GM21528 (cell line): ENCODE data around the gene AK2.
"Not testable (repeated sequence)": the region's sequence is repeated elsewhere in the genome, so short reads cannot be mapped to it uniquely, and the experiment has no call there.

Experiments used
- ATAC-seq: cut with Tn5 transposase; IDR thresholded peaks from one replicate; pipeline ENCODE4 v1.9.1; 2021; ENCODE audit warnings: mild to moderate bottlenecking, moderate library complexity; ENCODE audit not compliant: unreplicated experiment, low FRiP score

AK2 gene

DNA sequence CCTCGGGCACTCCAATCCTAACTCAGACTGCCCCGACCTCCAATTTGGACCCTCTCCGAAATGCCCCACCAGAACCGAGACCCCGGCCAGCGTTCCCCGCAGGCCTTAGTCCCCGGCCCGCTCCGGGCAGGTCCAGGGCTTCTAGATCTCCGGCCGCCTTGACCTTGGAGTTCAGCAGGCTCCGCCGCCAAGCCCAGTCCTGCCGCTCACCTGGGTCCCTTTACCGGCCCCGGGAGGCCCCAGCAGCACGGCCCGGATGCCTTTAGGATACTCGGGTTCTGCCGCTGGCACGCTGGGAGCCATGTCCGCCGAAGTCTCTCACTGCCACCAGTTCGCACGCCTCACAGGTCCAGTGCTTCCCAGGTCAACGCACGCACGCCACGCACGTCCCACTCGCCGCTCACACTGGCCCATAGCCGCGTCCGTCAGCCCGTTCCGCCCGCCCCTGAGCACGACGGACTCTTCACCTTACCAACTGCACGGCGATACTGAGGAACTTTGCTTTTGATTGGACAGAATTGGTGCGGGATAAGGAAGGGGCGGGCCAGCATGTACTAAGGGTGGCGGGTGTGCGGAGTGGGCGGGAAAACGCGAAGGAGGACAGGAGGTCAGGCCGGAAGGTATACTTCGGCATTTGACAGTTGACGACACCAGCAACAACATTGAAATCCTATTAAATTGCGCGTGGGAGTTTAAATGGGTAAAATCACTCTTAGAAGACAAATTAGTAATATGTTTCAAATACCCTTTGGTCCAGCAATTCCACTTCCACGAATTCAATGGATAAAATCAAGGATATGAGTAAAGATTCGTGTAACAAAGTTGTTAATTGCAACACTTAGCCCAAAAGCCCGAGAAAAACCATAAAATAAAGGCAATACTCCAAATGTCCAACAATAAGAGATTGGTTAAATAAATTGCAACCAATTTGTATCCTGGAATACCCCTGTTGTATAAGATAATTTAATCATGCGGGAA is at the start of gene AK2:
TSS of gene AK2 (minus strand) at position 358 of the 978 bp plus-strand sequence. CDS start at position 303, 55 bp downstream.
- ATAC-seq, result peak; percentile 99

DNA sequence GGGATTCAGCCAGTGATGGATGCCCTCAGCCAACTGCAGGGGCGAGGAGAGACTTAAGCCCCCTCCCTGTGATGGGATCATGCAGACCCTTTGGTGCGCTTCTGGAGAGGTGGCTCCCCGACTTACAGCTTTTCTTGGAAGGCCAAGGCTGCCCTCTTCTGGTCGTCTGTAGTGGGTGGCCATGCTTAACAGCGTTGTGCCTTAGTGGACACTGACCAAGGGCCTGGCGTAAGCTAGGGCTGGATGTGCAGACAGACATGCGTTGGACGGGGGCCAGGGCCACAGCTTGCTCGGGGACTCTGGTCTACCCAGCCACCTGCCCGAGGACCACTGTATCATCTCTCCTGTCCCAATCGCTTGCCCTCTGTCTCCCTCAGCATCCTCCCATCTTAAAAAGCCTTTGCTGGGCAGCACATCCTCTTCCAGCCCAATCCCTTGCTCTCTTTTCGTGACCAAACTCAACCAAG is 49.7 kb upstream of the AK2 start:
- ATAC-seq, result no peak

DNA sequence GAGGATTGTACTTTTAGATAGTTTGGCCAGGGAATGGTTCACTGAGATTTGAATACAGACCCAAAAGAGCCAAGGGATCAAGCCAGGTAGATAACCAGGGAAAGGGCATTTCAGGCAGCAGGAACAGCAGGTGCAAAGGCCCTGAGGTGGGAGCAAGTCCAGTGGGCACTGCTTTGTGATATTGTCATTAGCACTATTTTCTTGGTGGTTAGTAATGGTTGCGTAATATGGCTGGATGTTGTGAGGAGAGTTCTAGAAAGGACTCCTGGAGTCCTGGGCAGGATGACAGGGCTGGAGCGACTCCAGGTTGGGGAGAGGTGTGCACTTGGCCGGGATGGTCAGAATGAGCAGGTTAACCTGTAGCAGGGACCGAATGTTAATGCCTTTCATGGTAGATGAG is 48.6 kb upstream of the AK2 start:
- ATAC-seq, result no peak

DNA sequence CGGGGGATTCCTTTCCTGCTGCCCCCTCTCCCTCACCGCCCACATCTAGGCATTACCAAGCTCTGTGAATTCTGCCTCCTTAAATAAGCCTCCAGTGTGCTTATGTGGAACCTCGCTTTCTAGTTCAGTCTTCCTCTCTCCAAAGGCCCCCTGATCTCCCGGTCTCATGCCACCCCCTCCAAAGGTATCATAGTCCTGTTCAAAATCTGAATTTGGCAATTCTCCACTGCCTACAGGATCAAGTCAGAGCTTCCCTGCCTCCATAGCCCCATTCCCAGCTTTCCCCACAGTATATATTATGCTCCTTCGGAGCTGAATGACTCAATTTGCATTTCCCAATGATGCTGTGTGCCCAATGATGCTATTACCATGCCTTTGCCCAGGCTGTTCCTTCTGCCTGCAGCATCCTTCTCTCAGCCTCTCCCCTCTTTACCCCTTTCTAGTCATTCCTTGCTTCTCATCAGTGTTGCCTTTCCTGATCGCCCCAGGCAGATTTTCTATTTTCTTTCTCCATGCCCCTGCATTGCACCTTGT is 46.0 kb upstream of the AK2 start:
- ATAC-seq, result no peak

DNA sequence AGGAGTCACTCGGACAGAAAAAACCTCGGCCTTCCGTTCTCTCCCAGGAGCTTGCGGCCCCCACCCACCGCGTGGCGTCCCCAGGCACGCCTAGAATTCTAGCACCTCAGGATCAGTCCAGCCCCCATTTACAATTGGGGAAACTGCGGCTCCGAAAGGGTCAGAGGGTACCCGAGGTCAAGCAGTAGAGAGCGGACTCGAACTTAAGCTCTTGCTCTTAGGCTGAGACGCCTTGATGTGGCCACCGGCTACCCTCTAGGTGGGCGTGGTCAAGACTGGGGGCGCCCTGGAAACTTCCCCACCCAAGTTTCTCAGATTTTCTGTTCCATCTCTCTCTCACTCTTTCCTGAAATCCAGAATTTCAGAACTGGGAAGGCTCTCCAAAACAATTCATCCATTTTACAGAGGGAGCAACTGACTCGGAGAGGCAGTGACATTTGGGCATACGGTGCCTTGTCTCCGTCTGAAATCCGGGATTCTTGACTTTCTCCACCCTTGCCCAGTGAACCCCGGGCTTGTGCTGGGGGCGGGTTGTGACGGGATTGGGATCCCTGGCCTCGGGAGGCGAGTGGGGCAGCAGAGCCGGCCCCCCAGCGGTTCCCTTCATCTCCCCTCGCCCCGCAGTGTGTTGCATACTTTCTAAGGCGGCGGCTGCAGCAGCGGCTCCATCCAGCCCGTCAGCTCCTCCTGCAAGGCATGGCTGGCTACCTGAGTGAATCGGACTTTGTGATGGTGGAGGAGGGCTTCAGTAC is 45.0 kb upstream of the AK2 start:
- no peak for ATAC-seq

DNA sequence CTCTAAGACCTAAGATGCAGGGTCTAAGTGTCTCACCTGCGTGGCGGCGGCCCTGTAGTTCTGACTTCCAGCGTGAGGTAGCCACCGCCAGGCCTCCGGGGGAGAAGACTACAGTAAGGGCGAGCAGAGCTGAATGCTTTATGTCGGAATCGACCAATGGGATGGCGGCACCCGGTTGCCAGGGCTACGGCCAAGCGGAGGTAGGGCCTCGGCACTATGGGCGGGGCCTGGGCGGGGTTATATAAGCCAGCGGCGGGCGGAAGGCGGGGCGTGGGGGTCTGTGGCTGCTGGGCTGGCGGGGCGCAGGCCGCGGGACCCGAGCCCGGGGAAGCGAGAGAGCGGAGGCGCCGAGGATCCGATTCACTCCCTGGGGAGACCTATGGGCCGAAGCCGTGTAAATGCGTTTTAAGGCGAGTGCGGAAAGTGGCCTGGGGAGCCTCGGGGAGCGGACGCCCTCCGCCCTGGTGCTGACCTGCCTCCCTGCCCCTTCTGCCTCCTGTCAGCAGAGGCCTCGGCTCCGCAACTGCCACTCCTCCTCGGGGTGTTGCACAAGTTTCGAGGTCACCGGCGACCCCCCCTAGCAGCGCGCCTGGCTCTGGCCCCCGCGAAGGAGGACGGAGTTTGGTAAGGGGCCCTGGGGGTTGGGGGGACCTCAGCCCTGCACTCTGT is 44.3 kb upstream of the AK2 start, which contains the start of gene AZIN2:
TSS of gene AZIN2 (plus strand) at position 269 of the 669 bp plus-strand sequence. CDS start 1,097 bp downstream, outside the sequence.
- ATAC-seq, result peak; percentile 93

DNA sequence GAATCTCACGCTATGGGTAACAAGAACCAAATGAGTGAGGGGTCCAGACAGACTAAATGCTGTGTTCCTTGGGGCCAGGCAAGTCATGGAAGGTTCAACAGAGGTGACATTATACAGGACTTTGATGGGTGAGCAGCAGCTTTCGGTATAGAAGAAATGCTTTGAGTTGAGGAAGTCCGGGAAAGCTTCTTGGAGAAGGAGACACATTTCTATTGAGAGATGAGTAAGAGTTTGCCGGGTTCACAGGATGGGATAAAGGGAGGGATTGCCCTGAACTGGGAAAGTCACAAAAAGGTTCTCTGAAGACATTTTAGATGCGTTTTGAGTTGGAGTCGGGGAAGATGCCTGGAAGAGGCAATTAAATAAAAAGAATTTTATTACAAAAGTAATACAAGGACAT is 43.7 kb upstream of the AK2 start:
- ATAC-seq, result no peak

DNA sequence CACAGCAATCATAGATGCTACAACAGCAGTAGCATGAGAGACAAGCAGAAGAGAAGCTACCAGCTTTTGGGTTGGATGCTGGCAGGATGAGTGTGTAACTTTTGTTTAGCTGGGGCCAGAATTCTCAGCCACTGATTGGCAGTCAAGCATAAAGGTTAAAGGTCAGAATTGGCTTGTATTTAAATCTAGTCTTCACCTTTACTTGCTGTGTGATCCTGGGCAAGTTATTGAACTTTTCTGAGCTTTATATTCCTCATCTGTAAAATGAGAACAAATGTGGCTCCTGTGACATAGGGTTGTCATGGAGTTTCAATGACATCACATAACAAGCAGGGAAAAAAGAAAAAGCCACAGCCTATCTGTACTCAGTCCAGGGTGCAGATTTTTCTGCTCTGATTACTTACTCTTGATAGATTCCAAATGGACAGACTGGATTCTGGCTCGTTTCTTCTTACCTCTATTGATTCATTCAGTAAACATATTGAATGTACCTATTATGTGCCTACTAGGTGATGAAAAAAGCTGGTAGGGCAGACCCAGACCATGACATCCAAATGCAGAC is 41.4 kb upstream of the AK2 start:
- ATAC-seq, result no peak

DNA sequence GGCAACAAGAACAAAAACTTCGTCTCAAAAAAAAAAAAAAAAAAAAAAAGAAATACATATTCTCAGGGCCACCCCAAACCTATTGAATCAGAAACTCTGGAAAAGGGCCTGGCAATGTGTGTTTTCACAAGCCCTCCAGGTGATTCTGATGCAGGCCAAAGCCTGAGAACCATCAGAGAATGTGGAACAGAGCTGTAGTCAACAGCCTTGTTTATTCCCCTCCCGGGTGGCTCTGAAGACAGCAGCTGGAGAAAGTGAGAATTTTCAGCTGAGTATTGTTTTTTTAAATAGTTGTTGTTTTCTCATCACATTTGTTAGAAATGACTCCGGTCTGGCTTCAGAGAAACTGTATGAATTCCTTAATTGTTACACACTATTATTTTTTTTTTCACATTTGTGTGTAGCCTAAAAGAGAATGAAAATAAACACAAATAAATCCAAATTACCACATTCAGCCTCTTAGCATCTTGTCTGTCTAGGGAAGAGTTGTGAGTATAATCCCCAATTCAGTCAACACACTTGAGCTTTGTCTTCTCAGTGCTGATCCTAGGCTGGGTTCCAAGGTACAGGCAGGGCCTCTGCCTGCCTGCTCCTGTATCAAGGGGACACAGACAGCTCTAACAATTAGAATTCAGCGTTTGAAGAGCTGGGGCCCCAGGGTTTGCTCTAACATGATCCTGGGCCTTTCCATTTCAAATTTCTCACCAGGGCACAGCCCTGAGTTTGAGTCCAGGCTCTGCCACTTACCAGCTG is 37.7 kb upstream of the AK2 start:
- ATAC-seq, result no peak

DNA sequence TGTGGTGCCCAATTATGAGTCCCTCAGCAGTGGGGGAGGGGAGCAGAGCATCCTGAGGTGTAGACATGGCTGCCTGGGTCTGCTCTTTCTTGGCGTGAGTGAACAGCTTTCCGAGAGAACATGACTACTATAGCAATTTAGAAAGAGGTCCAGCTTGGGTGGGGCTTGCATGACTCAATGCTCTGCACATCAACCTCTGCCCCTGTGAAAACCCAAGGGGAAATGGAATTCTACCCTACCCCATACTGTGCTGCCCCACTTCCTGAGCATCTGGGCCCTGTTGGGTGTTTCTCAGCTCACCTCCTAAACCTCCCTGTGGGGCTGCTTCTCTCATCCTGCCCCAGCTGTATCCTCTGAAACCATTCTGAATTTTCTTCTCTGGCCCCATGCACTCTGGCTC is 36.0 kb upstream of the AK2 start:
- ATAC-seq, result no peak

DNA sequence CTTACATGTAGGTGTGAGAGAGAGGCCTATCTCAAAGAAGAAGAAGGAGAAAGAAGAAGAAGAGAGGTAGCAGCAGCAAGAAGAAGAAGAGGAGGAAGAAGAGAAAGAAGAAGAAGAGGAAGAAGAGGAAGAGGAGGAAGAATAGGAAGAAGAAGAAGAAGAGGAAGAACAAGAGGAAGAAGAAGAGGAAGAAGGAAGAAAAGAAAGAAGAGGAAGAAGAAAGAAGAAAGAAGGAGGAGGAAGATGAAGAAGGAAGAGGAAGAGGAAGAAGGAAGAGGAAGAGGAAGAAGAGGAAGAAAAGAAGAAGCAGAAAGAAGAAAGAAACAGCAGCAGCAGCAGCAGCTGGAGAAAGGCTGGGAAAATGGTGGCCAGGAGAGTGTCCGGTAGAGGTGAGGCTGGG is 33.9 kb upstream of the AK2 start:
- ATAC-seq, result no peak

DNA sequence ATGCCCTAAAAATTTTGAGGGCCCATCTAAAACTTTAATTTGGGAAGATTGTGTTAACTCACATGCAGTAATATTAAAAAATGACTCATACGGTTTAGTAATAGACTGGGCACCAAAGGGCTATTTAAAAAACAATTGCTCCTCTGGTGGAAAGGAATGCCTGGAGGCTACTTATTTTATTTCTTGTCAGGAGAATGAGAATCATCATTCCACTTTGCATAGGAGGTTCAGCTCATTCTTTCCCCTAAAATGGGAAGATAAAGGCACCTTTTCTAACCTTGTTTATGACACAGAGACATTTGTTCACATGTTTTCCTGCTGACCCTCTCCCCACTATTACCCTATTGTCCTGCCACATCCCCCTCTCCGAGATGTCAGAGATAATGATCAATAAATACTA is 31.4 kb upstream of the AK2 start:
- ATAC-seq, result not testable (repeated sequence)

DNA sequence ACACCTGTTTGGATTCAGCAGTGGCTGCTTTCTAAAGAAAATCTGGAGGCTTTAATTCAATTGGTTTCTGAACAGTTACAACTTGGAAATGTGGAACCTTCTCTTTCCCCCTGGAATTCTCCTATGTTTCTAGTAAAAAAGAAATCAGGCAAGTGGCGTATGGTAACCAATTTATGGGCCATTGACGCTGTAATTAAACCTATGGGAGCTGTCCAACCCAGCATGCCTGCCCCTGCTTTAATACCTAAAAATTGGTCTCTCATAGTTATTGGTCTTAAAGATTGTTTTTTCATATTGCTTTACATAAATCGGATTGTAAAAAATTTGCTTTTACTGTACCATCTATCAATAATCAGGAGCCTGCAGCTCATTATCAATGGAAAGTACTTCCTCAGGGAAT is 29.8 kb upstream of the AK2 start:
- not testable (repeated sequence) for ATAC-seq

DNA sequence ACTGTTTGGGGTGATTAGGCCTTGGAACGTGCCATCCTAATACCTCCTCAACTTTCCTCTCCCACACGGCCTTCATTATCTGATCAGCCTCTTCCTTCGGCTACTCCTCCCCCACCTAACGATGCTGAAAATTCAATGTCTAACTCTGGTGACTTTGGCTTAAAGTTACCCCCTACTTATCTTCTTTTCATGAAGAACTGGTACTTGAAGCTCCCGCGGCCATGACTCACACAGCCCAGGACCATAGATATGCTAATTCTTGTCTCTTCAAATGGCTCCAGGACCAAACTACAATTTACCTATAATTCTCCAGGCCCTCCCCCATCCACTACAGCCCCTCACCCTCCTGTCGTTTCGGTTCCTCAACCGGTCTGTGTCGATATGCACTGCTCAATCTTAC is 28.6 kb upstream of the AK2 start:
- ATAC-seq, result no peak

DNA sequence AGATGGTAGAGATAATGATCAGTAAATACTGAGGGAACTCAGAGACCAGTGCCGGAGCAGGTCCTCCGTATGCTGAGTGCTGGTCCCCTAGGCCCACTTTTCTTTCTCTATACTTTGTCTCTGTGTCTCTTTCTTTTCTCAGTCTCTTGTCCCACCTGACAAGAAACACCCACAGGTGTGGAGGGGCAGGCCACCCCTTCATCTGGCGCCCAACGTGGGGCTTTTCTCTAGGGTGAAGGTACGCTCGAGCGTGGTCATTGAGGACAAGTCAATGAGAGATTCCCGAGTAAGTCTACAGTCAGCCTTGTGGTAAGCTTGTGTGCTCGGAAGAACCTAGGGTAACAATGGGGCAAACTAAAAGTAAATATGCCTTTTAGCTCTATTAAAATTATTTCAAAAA is 27.6 kb upstream of the AK2 start:
- not testable (repeated sequence) for ATAC-seq

DNA sequence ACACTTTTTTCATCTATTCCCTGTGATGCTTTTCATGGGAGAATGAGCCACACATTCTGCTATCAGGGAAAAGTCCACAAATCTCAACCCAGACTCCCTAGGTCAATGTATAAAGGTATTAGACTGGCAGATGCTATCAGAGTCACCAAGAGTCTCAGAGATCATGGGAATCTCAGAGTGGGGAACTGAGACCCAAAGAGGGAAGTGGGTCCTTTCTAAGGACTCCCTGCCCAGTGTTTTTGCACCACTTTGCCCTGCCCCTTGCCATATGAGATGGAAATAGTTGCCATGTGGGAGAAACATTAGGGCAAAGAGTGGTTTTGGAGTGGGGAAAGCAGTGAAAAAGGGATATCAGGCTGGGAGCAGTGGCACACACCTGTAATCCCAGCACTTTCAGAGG is 25.2 kb upstream of the AK2 start:
- no peak for ATAC-seq

DNA sequence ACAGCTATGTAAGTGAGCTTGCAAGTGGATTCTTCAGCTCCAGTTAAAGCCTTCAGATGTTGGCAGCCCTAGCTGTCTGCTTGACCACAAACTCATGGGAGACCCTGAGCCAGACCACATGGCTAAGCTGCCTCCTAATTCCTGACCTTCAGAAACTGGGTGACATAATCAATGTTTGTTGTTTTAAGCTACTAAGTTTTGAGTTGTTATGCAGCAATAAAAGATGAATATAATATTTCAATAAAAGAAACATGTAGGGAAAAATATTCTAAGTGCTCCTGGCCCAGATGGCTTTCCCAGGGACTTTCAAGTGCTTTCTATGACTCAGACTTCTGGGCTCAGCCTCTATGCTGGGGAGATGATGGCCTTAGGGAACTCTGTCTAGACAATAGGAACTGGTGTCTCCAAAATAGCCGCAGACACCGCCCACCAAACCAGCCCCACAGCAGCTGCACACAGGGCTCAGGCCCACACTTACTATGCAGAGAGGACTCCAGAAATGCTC is 23.9 kb upstream of the AK2 start:
- ATAC-seq, result no peak

DNA sequence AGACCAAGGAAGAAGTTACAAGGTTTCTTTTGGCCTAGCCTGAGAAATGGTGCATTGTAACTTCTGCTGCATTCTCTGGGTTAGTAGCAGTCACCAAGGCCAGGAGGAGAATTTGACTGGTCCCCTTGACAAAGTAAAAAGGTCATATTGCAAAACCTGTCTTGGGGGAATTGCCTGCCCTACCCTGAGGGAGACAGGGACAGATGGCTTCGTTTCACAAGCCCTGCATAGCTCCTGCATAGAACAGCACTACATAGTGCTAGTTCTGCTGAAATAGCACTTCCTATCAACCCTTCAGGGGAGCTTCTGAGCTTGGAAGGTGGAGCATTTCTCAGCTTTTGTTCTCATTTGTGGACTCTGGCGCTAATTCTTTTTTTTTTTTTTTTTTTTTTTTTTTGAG is 20.4 kb upstream of the AK2 start:
- no peak for ATAC-seq

DNA sequence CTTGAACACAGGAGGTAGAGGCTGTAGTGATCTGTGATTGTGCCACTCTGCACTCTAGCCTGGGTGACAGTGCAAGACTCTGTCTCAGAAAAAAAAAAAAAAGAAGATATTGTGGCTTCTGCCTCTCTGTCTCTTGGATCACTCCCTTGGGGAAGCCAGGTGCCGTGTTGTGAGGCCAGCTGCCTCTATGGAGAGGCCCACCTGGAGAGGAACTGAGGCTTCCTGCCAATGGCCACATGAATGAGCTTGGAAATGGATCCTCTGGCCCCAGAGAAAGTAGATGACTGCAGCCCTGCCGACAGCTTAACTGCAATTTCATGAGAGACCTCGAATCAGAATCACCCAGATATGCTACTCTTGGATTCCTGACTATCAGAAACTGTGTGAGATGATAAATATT is 19.7 kb upstream of the AK2 start:
- ATAC-seq, result no peak
